KMS-11 (cell line): ENCODE measurements around the gene BRINP2.

Experiments used
- H2AFZ ChIP-seq: fragments of 200-600 bp; sonication (generic); 2 replicates; pipeline ENCODE4 v1.6.1; 2016; ENCODE audit warnings: antibody characterized with exemption, mixed run types, low read depth
- H3K27ac ChIP-seq: fragments of 200-600 bp; sonication (generic); 2 replicates; pipeline ENCODE4 v1.6.1; 2016; ENCODE audit warnings: mild to moderate bottlenecking, mixed run types
- H3K27me3 ChIP-seq: fragments of 200-600 bp; sonication (generic); 2 replicates; pipeline ENCODE4 v1.6.1; 2017; ENCODE audit warnings: mild to moderate bottlenecking, low read depth, mixed run types, moderate library complexity; ENCODE audit not compliant: insufficient read depth
- H3K36me3 ChIP-seq: fragments of 200-600 bp; sonication (generic); 2 replicates; pipeline ENCODE4 v1.6.1; 2017; ENCODE audit warnings: mild to moderate bottlenecking, mixed run types; ENCODE audit not compliant: insufficient read depth
- H3K4me1 ChIP-seq: fragments of 200-600 bp; sonication (generic); 2 replicates; pipeline ENCODE4 v1.6.1; 2016; ENCODE audit warnings: mild to moderate bottlenecking, low read depth, mixed run types; ENCODE audit not compliant: poor library complexity, severe bottlenecking
- H3K4me2 ChIP-seq: fragments of 200-600 bp; sonication (generic); 2 replicates; pipeline ENCODE4 v1.7.0; 2016; ENCODE audit warnings: mild to moderate bottlenecking, mixed run types
- H3K4me3 ChIP-seq: fragments of 200-600 bp; sonication (generic); IDR thresholded peaks from 2 replicates; pipeline ENCODE4 v1.6.1; 2017; ENCODE audit warnings: low read depth, low read length, mixed read lengths; ENCODE audit not compliant: insufficient read depth
- H3K79me2 ChIP-seq: fragments of 200-600 bp; sonication (generic); 2 replicates; pipeline ENCODE4 v1.6.1; 2016; ENCODE audit warnings: low read depth, mixed run types; ENCODE audit not compliant: insufficient read depth
- H3K9ac ChIP-seq: fragments of 200-600 bp; sonication (generic); 2 replicates; pipeline ENCODE4 v1.6.1; 2016; ENCODE audit warnings: mild to moderate bottlenecking, mixed run types
- H4K20me1 ChIP-seq: fragments of 200-600 bp; sonication (generic); 2 replicates; pipeline ENCODE4 v1.6.1; 2016; ENCODE audit warnings: mild to moderate bottlenecking, mixed run types; ENCODE audit not compliant: insufficient read depth
- TF ChIP-seq, protein P1 (sequence below): fragments of 200-600 bp; sonication (generic); conservative IDR thresholded peaks from 2 replicates; pipeline ENCODE4 v1.6.1; 2017; ENCODE audit warnings: low read depth, mild to moderate bottlenecking, antibody characterized with exemption, low read length, moderate library complexity, mixed read lengths

The BRINP2 gene

GRCh38 chr1:177230228-177231016 is 59.7 kb downstream of the BRINP2 start:
- Histone ChIP-seq H3K79me2 (no peaks in the 10 kb centered on the region), H3K27me3 (no peaks in the 10 kb centered on the region)
- TF ChIP-seq, protein P1, sequence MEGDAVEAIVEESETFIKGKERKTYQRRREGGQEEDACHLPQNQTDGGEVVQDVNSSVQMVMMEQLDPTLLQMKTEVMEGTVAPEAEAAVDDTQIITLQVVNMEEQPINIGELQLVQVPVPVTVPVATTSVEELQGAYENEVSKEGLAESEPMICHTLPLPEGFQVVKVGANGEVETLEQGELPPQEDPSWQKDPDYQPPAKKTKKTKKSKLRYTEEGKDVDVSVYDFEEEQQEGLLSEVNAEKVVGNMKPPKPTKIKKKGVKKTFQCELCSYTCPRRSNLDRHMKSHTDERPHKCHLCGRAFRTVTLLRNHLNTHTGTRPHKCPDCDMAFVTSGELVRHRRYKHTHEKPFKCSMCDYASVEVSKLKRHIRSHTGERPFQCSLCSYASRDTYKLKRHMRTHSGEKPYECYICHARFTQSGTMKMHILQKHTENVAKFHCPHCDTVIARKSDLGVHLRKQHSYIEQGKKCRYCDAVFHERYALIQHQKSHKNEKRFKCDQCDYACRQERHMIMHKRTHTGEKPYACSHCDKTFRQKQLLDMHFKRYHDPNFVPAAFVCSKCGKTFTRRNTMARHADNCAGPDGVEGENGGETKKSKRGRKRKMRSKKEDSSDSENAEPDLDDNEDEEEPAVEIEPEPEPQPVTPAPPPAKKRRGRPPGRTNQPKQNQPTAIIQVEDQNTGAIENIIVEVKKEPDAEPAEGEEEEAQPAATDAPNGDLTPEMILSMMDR, result no peak

GRCh38 chr1:177235350-177235749 is 64.6 kb downstream of the BRINP2 start:
- no peak overlapping the region for H3K4me3 ChIP-seq
- TF ChIP-seq, protein P1, result no peak
- H4K20me1 ChIP-seq, result no peaks in the 10 kb centered on the region
- H3K9ac ChIP-seq, result no peak overlapping the region
- H3K4me1 ChIP-seq, result no peaks in the 10 kb centered on the region
- no peaks in the 10 kb centered on the region for H3K79me2 ChIP-seq
- no peak overlapping the region for H3K4me2 ChIP-seq
- no peak overlapping the region for H2AFZ ChIP-seq
- H3K27me3 ChIP-seq, result no peaks in the 10 kb centered on the region
- H3K27ac ChIP-seq, result no peak overlapping the region
- H3K36me3 ChIP-seq, result no peaks in the 10 kb centered on the region

More at GRCh38 chr1:177230228-177231016, 59.7 kb downstream of the BRINP2 start:
- no peak overlapping the region for H3K9ac ChIP-seq
- no peak overlapping the region for H3K4me2 ChIP-seq
- no peaks in the 10 kb centered on the region for H4K20me1 ChIP-seq
- no peaks in the 10 kb centered on the region for H3K36me3 ChIP-seq
- H2AFZ ChIP-seq, result no peak overlapping the region
- H3K27ac ChIP-seq, result no peak overlapping the region
- H3K4me1 ChIP-seq, result no peaks in the 10 kb centered on the region
- no peak overlapping the region for H3K4me3 ChIP-seq

- TF ChIP-seq, protein P1, result no peak
- H4K20me1 ChIP-seq, result no peaks in the 10 kb centered on the region
- H3K36me3 ChIP-seq, result no peaks in the 10 kb centered on the region
- H3K9ac ChIP-seq, result no peak overlapping the region
- H3K27ac ChIP-seq, result no peak overlapping the region
- H3K27me3 ChIP-seq, result no peaks in the 10 kb centered on the region
- H3K4me2 ChIP-seq, result no peak overlapping the region
- no peaks in the 10 kb centered on the region for H3K79me2 ChIP-seq
- H3K4me3 ChIP-seq, result no peak overlapping the region
- H3K4me1 ChIP-seq, result no peaks in the 10 kb centered on the region
- no peak overlapping the region for H2AFZ ChIP-seq
Observed at GRCh38 chr1:177236962-177237361, 66.2 kb downstream of the BRINP2 start.

DNA sequence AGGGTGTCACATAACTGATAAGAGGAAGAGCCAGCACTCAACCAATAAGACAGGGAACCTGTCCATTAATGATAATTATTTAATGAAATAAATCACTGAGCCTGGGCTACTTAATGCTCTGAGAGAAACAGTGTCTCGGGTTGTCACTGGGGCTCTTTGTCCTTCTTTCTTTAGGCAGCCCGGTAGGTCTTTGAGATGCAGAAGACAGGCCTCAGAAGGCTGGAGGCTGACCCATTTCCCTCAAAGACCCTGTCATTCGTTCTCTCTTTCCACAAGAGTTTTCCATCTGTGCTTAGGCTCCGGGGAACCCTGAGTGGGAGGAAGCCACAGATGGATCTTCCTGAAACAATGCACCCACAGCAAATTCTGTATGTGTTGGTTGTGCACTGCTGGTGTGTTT is 68.2 kb downstream of the BRINP2 start:
- no peaks in the 10 kb centered on the region for H3K79me2 ChIP-seq
- H2AFZ ChIP-seq, result no peak overlapping the region
- no peaks in the 10 kb centered on the region for H3K36me3 ChIP-seq
- TF ChIP-seq, protein P1, result no peak
- H3K9ac ChIP-seq, result no peak overlapping the region
- H3K4me1 ChIP-seq, result no peaks in the 10 kb centered on the region
- no peak overlapping the region for H3K4me2 ChIP-seq
- H3K4me3 ChIP-seq, result no peak overlapping the region
- H3K27me3 ChIP-seq, result no peaks in the 10 kb centered on the region
- no peaks in the 10 kb centered on the region for H4K20me1 ChIP-seq
- no peak overlapping the region for H3K27ac ChIP-seq
